ENCODE measurements around the gene VEPH1. TPM values are rescaled to one million over a fixed set of nuclear protein-coding genes. Genes with fewer than 3 reads are reported as not detected.

Gene VEPH1
- total RNA-seq, 6 experiments from 2014 or later: 0.51 to 1.4 (median 0.93) TPM

DNA sequence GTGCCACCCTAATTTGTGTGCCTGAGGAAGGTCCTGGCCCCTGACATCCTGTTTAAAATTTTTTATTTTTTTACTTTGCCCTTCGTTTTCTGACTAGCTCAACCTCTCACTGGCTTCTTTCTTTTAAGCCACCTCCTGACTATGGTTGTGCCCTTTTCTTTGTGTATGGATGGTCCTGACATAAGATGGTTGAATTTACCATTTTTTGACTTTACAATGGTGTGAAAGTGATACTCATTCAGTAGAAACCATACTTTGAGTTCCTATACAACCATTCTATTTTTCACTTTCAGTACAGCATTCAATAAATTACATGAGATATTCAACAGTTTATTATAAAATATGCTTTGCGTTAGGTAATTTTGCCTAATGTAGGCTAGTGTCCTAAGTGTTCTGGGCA lies 140.9 kb downstream of the VEPH1 start:
- DNase-seq (no peak), ATAC-seq (no peak)
- no peaks in the 10 kb centered on the region for H3K9me3 ChIP-seq
- no peak overlapping the region for H3K4me3 ChIP-seq
- H3K27ac ChIP-seq: no peak overlapping the region
- intact Hi-C loops (cut with DNase I): no loop called here
- TF ChIP-seq POLR2A (IDR thresholded peaks at IDR 0.05): no peak
- TF ChIP-seq, protein P1, sequence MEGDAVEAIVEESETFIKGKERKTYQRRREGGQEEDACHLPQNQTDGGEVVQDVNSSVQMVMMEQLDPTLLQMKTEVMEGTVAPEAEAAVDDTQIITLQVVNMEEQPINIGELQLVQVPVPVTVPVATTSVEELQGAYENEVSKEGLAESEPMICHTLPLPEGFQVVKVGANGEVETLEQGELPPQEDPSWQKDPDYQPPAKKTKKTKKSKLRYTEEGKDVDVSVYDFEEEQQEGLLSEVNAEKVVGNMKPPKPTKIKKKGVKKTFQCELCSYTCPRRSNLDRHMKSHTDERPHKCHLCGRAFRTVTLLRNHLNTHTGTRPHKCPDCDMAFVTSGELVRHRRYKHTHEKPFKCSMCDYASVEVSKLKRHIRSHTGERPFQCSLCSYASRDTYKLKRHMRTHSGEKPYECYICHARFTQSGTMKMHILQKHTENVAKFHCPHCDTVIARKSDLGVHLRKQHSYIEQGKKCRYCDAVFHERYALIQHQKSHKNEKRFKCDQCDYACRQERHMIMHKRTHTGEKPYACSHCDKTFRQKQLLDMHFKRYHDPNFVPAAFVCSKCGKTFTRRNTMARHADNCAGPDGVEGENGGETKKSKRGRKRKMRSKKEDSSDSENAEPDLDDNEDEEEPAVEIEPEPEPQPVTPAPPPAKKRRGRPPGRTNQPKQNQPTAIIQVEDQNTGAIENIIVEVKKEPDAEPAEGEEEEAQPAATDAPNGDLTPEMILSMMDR (IDR thresholded peaks at IDR 0.05): no peak
- H3K4me1 ChIP-seq: no peaks in the 10 kb centered on the region
- WGBS (ENCODE audit: insufficient coverage, low coverage, low lambda C conversion rate, missing lambda C conversion rate): 67% methylated on average over 2 of the region's 2 CpGs
- H3K27me3 ChIP-seq: no peaks in the 10 kb centered on the region
- H3K36me3 ChIP-seq: no peaks in the 10 kb centered on the region

GRCh38 chr3:157360044-157360443 lies 143.2 kb downstream of the VEPH1 start:
- 33% methylated on average over 2 of the region's 2 CpGs for WGBS (ENCODE audit: insufficient coverage, low coverage, low lambda C conversion rate, missing lambda C conversion rate)
- Histone ChIP-seq H3K27me3 (no peaks in the 10 kb centered on the region), H3K36me3 (no peaks in the 10 kb centered on the region), H3K9me3 (no peaks in the 10 kb centered on the region), H3K4me1 (no peaks in the 10 kb centered on the region), H3K27ac (no peak overlapping the region), H3K4me3 (no peak overlapping the region)
- intact Hi-C loops (cut with DNase I): no loop called here
- no peak for DNase-seq
- ATAC-seq: peak in 3 of 4 donors; percentile 14 to 79 (median 74)
- no peak for TF ChIP-seq POLR2A (IDR thresholded peaks at IDR 0.05)
- TF ChIP-seq, protein P1 (IDR thresholded peaks at IDR 0.05): no peak

DNA sequence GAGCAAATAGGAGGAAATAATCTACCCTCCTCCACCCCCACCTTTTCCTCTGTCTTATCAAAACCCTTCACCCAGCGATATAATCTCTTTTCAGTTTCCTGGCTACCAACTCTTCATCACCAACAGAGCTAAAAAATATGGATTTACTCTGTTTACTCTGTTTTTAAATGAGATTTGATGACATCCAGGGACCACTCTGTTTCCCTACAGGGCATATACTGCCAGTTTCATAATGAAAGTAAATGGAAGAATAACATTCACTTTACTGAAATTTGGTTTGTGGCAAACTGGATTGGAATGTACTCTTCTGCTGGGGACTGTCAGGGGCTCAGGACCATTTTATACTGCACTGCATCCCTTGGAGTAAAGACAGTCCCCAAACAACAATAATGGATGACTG lies 146.7 kb downstream of the VEPH1 start:
- DNase-seq: no peak
- no peak for ATAC-seq
- TF ChIP-seq, protein P1 (IDR thresholded peaks at IDR 0.05): no peak
- no peak for TF ChIP-seq POLR2A (IDR thresholded peaks at IDR 0.05)
- intact Hi-C loops (cut with DNase I): no loop called here
- Histone ChIP-seq H3K27ac (no peak overlapping the region), H3K36me3 (no peaks in the 10 kb centered on the region), H3K27me3 (no peaks in the 10 kb centered on the region), H3K4me1 (no peaks in the 10 kb centered on the region), H3K4me3 (no peak overlapping the region), H3K9me3 (no peaks in the 10 kb centered on the region)
- WGBS (ENCODE audit: insufficient coverage, low coverage, low lambda C conversion rate, missing lambda C conversion rate): 47% methylated on average over 1 of the region's 1 CpG

DNA sequence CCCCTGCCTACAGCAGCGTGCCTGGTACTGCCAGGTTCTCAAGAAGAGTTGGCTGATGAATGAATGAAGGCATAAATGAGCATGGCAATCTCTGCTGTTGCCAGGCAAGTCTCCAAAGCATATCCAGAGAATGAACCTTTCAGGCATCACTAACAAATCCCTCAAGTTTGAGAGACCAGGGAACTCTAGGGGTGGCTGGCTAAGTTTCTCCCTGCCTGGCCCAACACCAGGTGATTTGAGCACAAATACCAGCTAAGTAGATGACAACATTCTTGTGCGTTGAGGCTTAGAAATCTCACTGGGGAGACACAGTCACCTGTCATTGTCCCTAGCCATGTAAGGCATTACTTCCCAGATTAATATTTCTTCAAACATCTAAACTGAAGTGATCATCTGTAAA lies 147.9 kb downstream of the VEPH1 start:
- 60% methylated on average over 1 of the region's 2 CpGs for WGBS (ENCODE audit: insufficient coverage, low coverage, low lambda C conversion rate, missing lambda C conversion rate)
- no peak for ATAC-seq
- no peaks in the 10 kb centered on the region for H3K9me3 ChIP-seq
- H3K4me3 ChIP-seq: no peak overlapping the region
- H3K36me3 ChIP-seq: no peaks in the 10 kb centered on the region
- no peak overlapping the region for H3K27ac ChIP-seq
- no peak for TF ChIP-seq POLR2A (IDR thresholded peaks at IDR 0.05)
- TF ChIP-seq, protein P1 (IDR thresholded peaks at IDR 0.05): no peak
- H3K27me3 ChIP-seq: no peaks in the 10 kb centered on the region
- DNase-seq: no peak
- no peaks in the 10 kb centered on the region for H3K4me1 ChIP-seq
- intact Hi-C loops (cut with DNase I): no loop called here

DNA sequence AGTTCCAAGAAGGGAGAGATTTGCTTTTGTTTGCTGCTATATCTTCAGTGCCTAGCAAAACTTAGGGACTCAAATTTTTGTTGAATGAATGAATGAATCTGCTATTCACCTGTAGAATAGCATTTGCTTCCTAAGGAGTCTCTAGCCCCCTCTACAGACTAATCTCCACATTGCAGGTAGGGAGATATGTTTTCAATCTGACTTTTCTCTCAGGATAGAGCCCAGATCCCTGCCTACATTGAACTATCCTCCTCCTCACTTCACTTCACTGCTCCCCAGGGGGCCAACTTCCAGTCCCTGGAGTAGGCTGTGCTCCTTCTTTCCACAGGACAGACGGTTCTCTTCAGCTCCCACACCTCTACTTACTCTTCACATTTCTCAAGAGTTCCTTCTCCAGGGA lies 148.5 kb downstream of the VEPH1 start:
- WGBS (ENCODE audit: insufficient coverage, low coverage, low lambda C conversion rate, missing lambda C conversion rate): 31% methylated on average over 1 of the region's 1 CpG
- DNase-seq (no peak), ATAC-seq (no peak)
- Histone ChIP-seq H3K9me3 (no peaks in the 10 kb centered on the region), H3K27me3 (no peaks in the 10 kb centered on the region), H3K27ac (no peak overlapping the region), H3K4me3 (no peak overlapping the region), H3K36me3 (no peaks in the 10 kb centered on the region), H3K4me1 (no peaks in the 10 kb centered on the region)
- intact Hi-C loops (cut with DNase I): no loop called here
- TF ChIP-seq POLR2A (IDR thresholded peaks at IDR 0.05): no peak
- TF ChIP-seq, protein P1 (IDR thresholded peaks at IDR 0.05): no peak
